ENCODE data around the gene PNPLA6. TPM values are rescaled to one million over a fixed set of nuclear protein-coding genes. Genes with fewer than 3 reads are reported as not detected.

Gene PNPLA6
- total and polyA plus RNA-seq, 10 of the 15 experiments (the other 5 are each of a cell fraction or from before 2014, with no cell fraction given), result 0.95 to 105 (median 40.0) TPM

DNA sequence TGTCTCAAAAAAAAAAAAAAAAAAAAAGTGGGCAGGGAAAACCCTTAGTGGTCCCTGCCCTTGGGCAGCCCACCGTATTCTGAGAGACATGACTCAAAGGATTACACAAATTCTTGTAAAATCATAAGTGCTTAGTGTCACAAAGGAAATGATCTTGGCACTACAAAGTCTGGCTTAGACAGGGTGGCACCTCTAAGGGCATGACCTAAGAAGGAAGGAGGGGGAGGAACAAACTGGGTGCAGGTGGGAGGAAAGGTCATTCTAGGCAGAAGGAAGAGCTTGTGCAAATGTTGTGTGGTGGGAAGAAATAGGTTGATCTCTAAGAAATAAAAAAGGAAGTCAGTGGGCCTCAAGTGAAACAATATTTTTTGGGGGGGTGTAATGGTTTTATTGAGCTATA, 10.4 kb downstream of the PNPLA6 start:
- no TSS peak for BruUV-seq (replicated peaks)
- no peak overlapping the region for H3K4me3 ChIP-seq
- WGBS (ENCODE audit: insufficient coverage, insufficient replicate concordance, low lambda C conversion rate, missing lambda C conversion rate), result 100% methylated on average over 1 of the region's 1 CpG
- no peak overlapping the region for H3K27ac ChIP-seq (ENCODE audit: control insufficient read depth, insufficient read depth)
- RAD21 ChIA-PET (ENCODE audit: unreplicated experiment), result no interaction called here
- TF ChIP-seq NFYA (IDR thresholded peaks at IDR 0.05; ENCODE audit: borderline replicate concordance, low read depth, low read length) (no peak), HCFC1 (IDR thresholded peaks at IDR 0.05; ENCODE audit: low read length) (no peak), EP300 (IDR thresholded peaks at IDR 0.05; ENCODE audit: borderline replicate concordance in 1 of 2, control insufficient read depth in 1 of 2, low read depth in 2 of 2, low read length in 2 of 2) (no peak), NBN (IDR thresholded peaks at IDR 0.05) (no peak), SREBF2 (IDR thresholded peaks at IDR 0.05; ENCODE audit: low read length) (no peak), ATF7 (IDR thresholded peaks at IDR 0.05; ENCODE audit: low read depth) (no peak), RB1 (IDR thresholded peaks at IDR 0.05; ENCODE audit: borderline replicate concordance) (no peak), CBX5 (IDR thresholded peaks at IDR 0.05; ENCODE audit: low read depth) (no peak), SRF (IDR thresholded peaks at IDR 0.05; ENCODE audit: low read depth in 2 of 2, low read length in 2 of 2) (no peak), MYB (IDR thresholded peaks at IDR 0.05; ENCODE audit: borderline replicate concordance, low read depth, low read length) (no peak)
- POLR2A ChIA-PET, result interaction anchor here (0.6 kb wide), 2 partner anchors 11 to 22 kb away, joined by 3 to 4 read pairs; partner anchors contain the start of gene PNPLA6
- ATAC-seq, result no peak
- no peak overlapping the region for H3K9ac ChIP-seq (ENCODE audit: control insufficient read depth, insufficient read depth, low read length)
- H3K4me2 ChIP-seq (ENCODE audit: control insufficient read depth, insufficient read depth), result no peak overlapping the region
- in situ Hi-C loops (cut with MboI), result no loop called here
- SMC1A ChIA-PET (ENCODE audit: uncharacterized antibody, unreplicated experiment), result no interaction called here
- FAIRE-seq, result no peak
- peaks cover 4 to 9% of the 10 kb centered on the region in 2 experiments for H3K36me3 ChIP-seq (ENCODE audit: control insufficient read depth in 2 of 2, insufficient read depth in 2 of 2, low read length in 1 of 2)
- no peak for DNase-seq (ENCODE audit: low read depth, low spot score)
- no peaks in the 10 kb centered on the region for H3K79me2 ChIP-seq (ENCODE audit: control insufficient read depth, insufficient read depth, low read length)
- H3K27me3 ChIP-seq (replicated peaks in 1 of 2; ENCODE audit: control insufficient read depth in 2 of 2, insufficient read depth in 2 of 2, low read length in 1 of 2), result no peaks in the 10 kb centered on the region
- no peak overlapping the region for H2AFZ ChIP-seq (ENCODE audit: control insufficient read depth, low read depth, low read length)
- intact Hi-C loops (cut with micrococcal nuclease; ENCODE audit: unreplicated experiment), result no loop called here
- peaks cover 3% of the 10 kb centered on the region; the same call in 1 of the 2 replicates for H3K4me1 ChIP-seq (ENCODE audit: control insufficient read depth, insufficient read depth, low read length)
- H4K20me1 ChIP-seq (ENCODE audit: control insufficient read depth, insufficient read depth), result no peaks in the 10 kb centered on the region
- no peaks in the 10 kb centered on the region for H3K9me3 ChIP-seq (replicated peaks; ENCODE audit: control insufficient read depth, insufficient read depth, low read length)
- CTCF ChIA-PET, result no interaction called here

Data from GM12878 (cell line).